Motor neuron (in vitro differentiated cells): Measurements from ENCODE around the gene RBM23. TPM values are rescaled to one million over a fixed set of nuclear protein-coding genes. Genes with fewer than 3 reads are reported as not detected.
"Not testable (repeated sequence)": the region's sequence is repeated elsewhere in the genome, so short reads cannot be mapped to it uniquely, and the experiment has no call there.

ENCODE experiments used
- ATAC-seq, 8 experiments: fragments of 200-7000 bp; cut with Tn5 transposase; replicated peaks in 6 of 8; 2 replicates each; pipeline ENCODE4 v1.8.0; 2021; ENCODE audit warnings: mild to moderate bottlenecking in 8 of 8, moderate library complexity in 8 of 8
- H3K27ac ChIP-seq, 2 donors: fragments of 250-450 bp; sonication (Bioruptor Pico); 2 replicates each; pipeline ENCODE4 v1.9.0; 2021; ENCODE audit warnings: antibody characterized with exemption in 2 of 2, mild to moderate bottlenecking in 2 of 2, moderate library complexity in 1 of 2
- H3K4me1 ChIP-seq, 2 donors: fragments of 250-450 bp; sonication (Bioruptor Pico); replicated peaks in 1 of 2; 2 replicates each; pipeline ENCODE4 v1.6.1; 2021; ENCODE audit warnings: antibody characterized with exemption in 2 of 2, mild to moderate bottlenecking in 2 of 2, moderate library complexity in 1 of 2
- H3K4me3 ChIP-seq, 5 donors: fragments of 250-450 bp; sonication (Bioruptor Pico); 2 replicates each; pipeline ENCODE4 v1.9.0; 2021; ENCODE audit warnings: antibody characterized with exemption in 5 of 5, mild to moderate bottlenecking in 5 of 5, moderate library complexity in 4 of 5
- WGBS, 10 experiments: fragments of 450-650 bp; shearing (Covaris generic); methylation state at CpG; one replicate each; pipeline ENCODE4 v1.0.0; 2022; 5-methylcytosine and 5-hydroxymethylcytosine counted together
- in situ Hi-C, 9 experiments: fragments of 400-800 bp; cut with MboI; loops; one replicate each; pipeline ENCODE4 v1.15.0; 2021; ENCODE audit warnings: low sequenced_read_pairs in 9 of 9, low pct_unique_long_range_greater_than_20kb in 2 of 9; ENCODE audit not compliant: unreplicated experiment in 9 of 9
- total RNA-seq, 8 experiments: library from RNA; unstranded; fragments of 300-600 nt; gene quantifications; 2 replicates each; pipeline versions ENCODE4 v1.2.3 to v1.2.4, GENCODE V29; 2022

Gene RBM23
- 10 to 100 TPM; 41.7 to 90.1 (median 56.0) TPM for total RNA-seq

- 0 to 2% (median 0%) methylated on average over 1 to 18 of the region's 46 CpGs for WGBS, 10 experiments
- in situ Hi-C loops: no loop called here
- ATAC-seq: peak; percentile 95 to 98 (median 96)
- Histone ChIP-seq H3K27ac (peak within 1 kb of the TSS; percentile 99), H3K4me1 (peaks cover 10 to 14% of the 10 kb centered on the region in 2 donors), H3K4me3 (peak within 1 kb of the TSS; percentile 51 to 86 (median 69))
These were observed at the start of gene RBM23 for GRCh38 chr14:22918804-22919600. TSS of gene RBM23 (minus strand) at chr14:22919149.

GRCh38 chr14:22966783-22967269 is 47.9 kb upstream of the RBM23 start:
- 42 to 90% (median 72%) methylated on average over 1 to 4 of the region's 4 CpGs; no CpG with 5 or more reads in 1 of the 10 experiments for WGBS, 10 experiments
- in situ Hi-C loops: loop anchor here in 2 of 9 experiments (25.0 kb wide), 1 partner anchor 95 kb away; the partner anchor contains the start of gene CDH24 (in 2 of the 2)
- H3K4me3 ChIP-seq: no peak overlapping the region
- ATAC-seq: no peak
- H3K4me1 ChIP-seq: no peaks in the 10 kb centered on the region
- H3K27ac ChIP-seq: no peak overlapping the region

- H3K27ac ChIP-seq, ATAC-seq, H3K4me3 ChIP-seq, H3K4me1 ChIP-seq: not testable (repeated sequence)
- WGBS, 10 experiments: 49 to 95% (median 73%) methylated on average over 3 to 8 of the region's 15 CpGs
- in situ Hi-C loops: loop anchor here in 2 of 9 experiments (25.0 kb wide), 1 partner anchor 96 kb away; the partner anchor contains the start of gene CDH24 (in 2 of the 2)
These were observed 47.2 kb upstream of the RBM23 start for GRCh38 chr14:22965916-22966782.

GRCh38 chr14:22962061-22962676 is 43.2 kb upstream of the RBM23 start:
- Histone ChIP-seq H3K4me1 (no peaks in the 10 kb centered on the region), H3K4me3 (no peak overlapping the region), H3K27ac (no peak overlapping the region)
- ATAC-seq: no peak
- WGBS, 10 experiments: 73 to 100% (median 94%) methylated on average over 1 to 6 of the region's 6 CpGs
- in situ Hi-C loops: loop anchor here in 2 of 9 experiments (25.0 kb wide), 1 partner anchor 100 kb away; the partner anchor contains the start of gene CDH24 (in 2 of the 2)

- Histone ChIP-seq H3K27ac (peak overlapping the region in 1 of 2 donors; percentile 84), H3K4me1 (peaks cover 3 to 5% of the 10 kb centered on the region in 2 donors), H3K4me3 (peak overlapping the region; percentile 36 to 79 (median 66))
- ATAC-seq: no peak
- in situ Hi-C loops: loop anchor here in 2 of 9 experiments (25.0 kb wide), 1 partner anchor 106 kb away; the partner anchor contains the start of gene CDH24 (in 2 of the 2)
- WGBS, 10 experiments: 9 to 80% (median 19%) methylated on average over 1 to 18 of the region's 19 CpGs
These were observed 37.0 kb upstream of the RBM23 start for GRCh38 chr14:22955702-22956569.

GRCh38 chr14:22952418-22952817 is 33.5 kb upstream of the RBM23 start:
- 90 to 100% (median 100%) methylated on average over 1 of the region's 1 CpG; no CpG with 5 or more reads in 4 of the 10 experiments for WGBS, 10 experiments
- Histone ChIP-seq H3K27ac (no peak overlapping the region), H3K4me3 (no peak overlapping the region), H3K4me1 (peaks cover 3 to 5% of the 10 kb centered on the region in 2 donors)
- in situ Hi-C loops: loop anchor here in 2 of 9 experiments (25.0 kb wide), 1 partner anchor 110 kb away; the partner anchor contains the start of gene CDH24 (in 2 of the 2)
- no peak for ATAC-seq

- in situ Hi-C loops: loop anchor here in 2 of 9 experiments (25.0 kb wide), 1 partner anchor 111 kb away; the partner anchor contains the start of gene CDH24 (in 2 of the 2)
These were observed 32.8 kb upstream of the RBM23 start for GRCh38 chr14:22951795-22952194.

GRCh38 chr14:22945642-22946041 is 26.7 kb upstream of the RBM23 start:
- no peak overlapping the region for H3K27ac ChIP-seq
- 94 to 100% (median 100%) methylated on average over 1 to 3 of the region's 3 CpGs; no CpG with 5 or more reads in 6 of the 10 experiments for WGBS, 10 experiments
- no peak overlapping the region for H3K4me3 ChIP-seq
- in situ Hi-C loops: no loop called here
- H3K4me1 ChIP-seq: no peaks in the 10 kb centered on the region
- no peak for ATAC-seq

More at GRCh38 chr14:22951795-22952194, 32.8 kb upstream of the RBM23 start:
- H3K27ac ChIP-seq, H3K4me3 ChIP-seq, ATAC-seq, H3K4me1 ChIP-seq: not testable (repeated sequence)
- 67 to 100% (median 91%) methylated on average over 1 to 8 of the region's 8 CpGs; no CpG with 5 or more reads in 1 of the 10 experiments for WGBS, 10 experiments

- no peak for ATAC-seq
- in situ Hi-C loops: no loop called here
- Histone ChIP-seq H3K4me1 (no peaks in the 10 kb centered on the region), H3K4me3 (no peak overlapping the region), H3K27ac (no peak overlapping the region)
- WGBS, 10 experiments: 39 to 95% (median 89%) methylated on average over 3 to 4 of the region's 4 CpGs; no CpG with 5 or more reads in 3 of the 10 experiments
These were observed 20.7 kb upstream of the RBM23 start for GRCh38 chr14:22939684-22940083.

- no peak overlapping the region for H3K4me3 ChIP-seq
- no peak for ATAC-seq
- in situ Hi-C loops: no loop called here
- H3K4me1 ChIP-seq: no peaks in the 10 kb centered on the region
- WGBS, 10 experiments: 50 to 100% (median 75%) methylated on average over 1 of the region's 1 CpG; no CpG with 5 or more reads in 1 of the 10 experiments
- no peak overlapping the region for H3K27ac ChIP-seq
These were observed 16.2 kb upstream of the RBM23 start for GRCh38 chr14:22935156-22935555.

GRCh38 chr14:22932146-22932545 is 13.2 kb upstream of the RBM23 start:
- H3K4me1 ChIP-seq: peaks cover 10% of the 10 kb centered on the region in 2 donors
- no peak overlapping the region for H3K4me3 ChIP-seq

More at GRCh38 chr14:22932146-22932545, 13.2 kb upstream of the RBM23 start:
- no peak for ATAC-seq
- in situ Hi-C loops: no loop called here
- whole genome bisulfite sequencing, 10 experiments: 83 to 100% (median 100%) methylated on average over 1 to 3 of the region's 3 CpGs; no CpG with 5 or more reads in 6 of the 10 experiments
- no peak overlapping the region for H3K27ac ChIP-seq
